A673 (cell line): ENCODE results near the gene DCUN1D5.

Source experiments
- CTCF ChIP-seq: fragments of 300-800, 200-600 bp; sonication (generic); conservative IDR thresholded peaks from 2 replicates; pipeline ENCODE4 v1.5.1; 2017; ENCODE audit warnings: low read depth, mild to moderate bottlenecking, antibody characterized with exemption, low read length, moderate library complexity, mixed read lengths
- EZH2 ChIP-seq: fragments of 200-600 bp; sonication (generic); IDR thresholded peaks from 2 replicates; pipeline ENCODE4 v1.6.1; 2017; ENCODE audit warnings: borderline replicate concordance, low read depth, mild to moderate bottlenecking, mixed read lengths, antibody characterized with exemption, low read length; ENCODE audit not compliant: poor library complexity, severe bottlenecking

- no peak for TF ChIP-seq CTCF
- TF ChIP-seq EZH2, result no peak
Measured at GRCh38 chr11:103109818-103110388, 17.9 kb upstream of the DCUN1D5 start.
